ENCODE measurements around the gene CCNT2. TPM values are rescaled to one million over a fixed set of nuclear protein-coding genes. Genes with fewer than 3 reads are reported as not detected.

The CCNT2 gene
- total RNA-seq, 3 donors from 2014 or later (not counting 1 experiment from before 2014, with no cell fraction given): 86.9 to 93.1 (median 87.8) TPM

DNA sequence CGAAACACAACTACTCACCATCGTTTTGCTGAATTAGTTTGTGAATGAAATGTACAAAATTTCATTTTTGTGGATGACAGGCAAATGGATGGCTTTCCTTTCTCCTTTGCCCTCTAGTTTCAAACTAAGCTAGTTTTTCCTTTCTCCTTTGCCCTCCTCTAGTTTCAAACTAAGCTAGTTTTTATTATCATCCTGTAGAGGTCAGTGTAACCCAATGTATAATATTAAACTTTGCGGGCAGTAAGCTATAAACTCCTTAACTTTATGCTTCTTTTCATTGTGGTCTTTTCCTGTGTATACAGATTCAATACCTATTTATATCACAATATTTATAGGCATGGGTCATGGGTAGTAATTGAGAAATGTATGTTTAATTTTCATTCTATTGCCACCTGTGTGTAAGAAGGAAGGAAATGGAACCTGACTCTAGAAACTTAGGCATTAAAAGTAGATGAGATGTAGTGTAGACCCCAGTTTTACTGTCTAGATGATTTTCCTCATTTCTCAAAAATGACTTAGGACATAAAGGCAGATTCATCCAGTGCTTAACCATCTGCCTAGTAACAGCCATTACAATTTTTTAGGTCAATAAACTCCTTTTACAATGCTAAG, 70.5 kb downstream of the CCNT2 start:
- WGBS (ENCODE audit: insufficient coverage): 0% methylated on average over 1 of the region's 3 CpGs
- Histone ChIP-seq H3K27ac (ENCODE audit: low read length) (no peak overlapping the region), H3K4me3 (ENCODE audit: low read length) (no peak overlapping the region), H3K36me3 (ENCODE audit: control insufficient read depth, insufficient read depth, low read length) (no peaks in the 10 kb centered on the region), H3K4me1 (ENCODE audit: control insufficient read depth, insufficient read depth, low read length) (no peaks in the 10 kb centered on the region), H3K9me3 (ENCODE audit: control insufficient read depth, insufficient read depth, low read length) (no peaks in the 10 kb centered on the region), H3K27me3 (ENCODE audit: control insufficient read depth, insufficient read depth, low read length) (no peaks in the 10 kb centered on the region)
- TF ChIP-seq, protein P1, sequence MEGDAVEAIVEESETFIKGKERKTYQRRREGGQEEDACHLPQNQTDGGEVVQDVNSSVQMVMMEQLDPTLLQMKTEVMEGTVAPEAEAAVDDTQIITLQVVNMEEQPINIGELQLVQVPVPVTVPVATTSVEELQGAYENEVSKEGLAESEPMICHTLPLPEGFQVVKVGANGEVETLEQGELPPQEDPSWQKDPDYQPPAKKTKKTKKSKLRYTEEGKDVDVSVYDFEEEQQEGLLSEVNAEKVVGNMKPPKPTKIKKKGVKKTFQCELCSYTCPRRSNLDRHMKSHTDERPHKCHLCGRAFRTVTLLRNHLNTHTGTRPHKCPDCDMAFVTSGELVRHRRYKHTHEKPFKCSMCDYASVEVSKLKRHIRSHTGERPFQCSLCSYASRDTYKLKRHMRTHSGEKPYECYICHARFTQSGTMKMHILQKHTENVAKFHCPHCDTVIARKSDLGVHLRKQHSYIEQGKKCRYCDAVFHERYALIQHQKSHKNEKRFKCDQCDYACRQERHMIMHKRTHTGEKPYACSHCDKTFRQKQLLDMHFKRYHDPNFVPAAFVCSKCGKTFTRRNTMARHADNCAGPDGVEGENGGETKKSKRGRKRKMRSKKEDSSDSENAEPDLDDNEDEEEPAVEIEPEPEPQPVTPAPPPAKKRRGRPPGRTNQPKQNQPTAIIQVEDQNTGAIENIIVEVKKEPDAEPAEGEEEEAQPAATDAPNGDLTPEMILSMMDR (IDR thresholded peaks at IDR 0.05): peak; percentile 66
- Mint-ChIP-seq H3K4me1 (no peaks in the 10 kb centered on the region), H3K4me3 (no peak overlapping the region), H3K27me3 (ENCODE audit: low read depth in 2 of 2) (peaks cover 10 to 18% of the 10 kb centered on the region in 2 donors), H3K36me3 (no peaks in the 10 kb centered on the region), H3K9me3 (peaks cover under 1 to 3% of the 10 kb centered on the region in 2 donors), H3K27ac (no peak overlapping the region)
- peak in 1 of 3 donors; percentile 61 for ATAC-seq
- peak in 1 of 2 donors; percentile 54 for DNase-seq
- intact Hi-C loops (cut with micrococcal nuclease): loop anchor here (1.0 kb wide), 2 partner anchors 721 to 808 kb away; no protein-coding TSS in a partner anchor

DNA sequence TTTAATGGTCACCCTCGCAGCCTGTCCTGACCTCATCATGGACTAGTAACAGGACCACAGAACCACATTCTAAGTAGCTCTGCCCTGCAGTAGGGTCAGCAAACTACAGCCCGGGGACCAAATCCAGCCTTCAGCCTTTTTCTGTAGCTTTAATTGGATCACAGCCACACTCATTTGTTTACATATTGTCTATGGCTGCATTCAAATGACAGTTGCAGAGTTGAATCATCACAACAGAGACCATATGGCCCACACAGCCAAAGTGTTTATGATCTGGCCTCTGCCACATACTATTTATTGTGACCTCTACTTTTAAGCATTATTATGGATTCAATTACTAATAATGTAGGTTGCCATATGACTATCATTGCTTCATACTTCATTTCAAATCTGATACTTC, 80.9 kb downstream of the CCNT2 start:
- TF ChIP-seq, protein P1 (IDR thresholded peaks at IDR 0.05): no peak
- no peak overlapping the region for H3K4me3 Mint-ChIP-seq
- Histone ChIP-seq H3K27ac (ENCODE audit: low read length) (no peak overlapping the region), H3K4me1 (ENCODE audit: control insufficient read depth, insufficient read depth, low read length) (peaks cover 5% of the 10 kb centered on the region), H3K27me3 (ENCODE audit: control insufficient read depth, insufficient read depth, low read length) (peaks cover under 1% of the 10 kb centered on the region), H3K36me3 (ENCODE audit: control insufficient read depth, insufficient read depth, low read length) (no peaks in the 10 kb centered on the region), H3K4me3 (ENCODE audit: low read length) (no peak overlapping the region), H3K9me3 (ENCODE audit: control insufficient read depth, insufficient read depth, low read length) (no peaks in the 10 kb centered on the region)
- DNase-seq (no peak), ATAC-seq (no peak)
- H3K36me3 Mint-ChIP-seq: no peaks in the 10 kb centered on the region
- WGBS (ENCODE audit: insufficient coverage): 89% methylated on average over 2 of the region's 2 CpGs
- peaks cover 5% of the 10 kb centered on the region in 2 donors for H3K4me1 Mint-ChIP-seq
- intact Hi-C loops (cut with micrococcal nuclease): no loop called here
- no peaks in the 10 kb centered on the region for H3K9me3 Mint-ChIP-seq
- peaks cover 4 to 6% of the 10 kb centered on the region in 2 donors for H3K27me3 Mint-ChIP-seq (ENCODE audit: low read depth in 2 of 2)
- no peak overlapping the region for H3K27ac Mint-ChIP-seq

DNA sequence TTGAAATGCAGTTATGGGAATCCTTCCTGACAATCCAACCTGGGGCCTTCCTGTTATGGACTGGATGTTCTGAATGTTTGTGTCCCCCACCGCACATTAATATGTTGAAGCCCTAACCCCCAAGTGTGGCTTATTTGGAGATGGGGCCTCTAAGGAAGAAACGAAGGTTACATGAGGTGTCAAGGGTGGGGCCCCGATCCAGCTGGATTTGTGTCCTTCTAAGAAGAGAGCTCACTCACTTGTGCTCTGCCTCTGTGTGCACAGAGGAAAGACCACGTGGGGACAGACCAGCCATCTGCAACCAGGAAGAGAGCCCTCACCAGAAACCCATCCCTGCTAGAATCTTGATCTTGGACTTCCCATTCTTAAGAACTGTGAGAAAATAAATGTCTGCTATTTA, 84.2 kb downstream of the CCNT2 start:
- intact Hi-C loops (cut with micrococcal nuclease): loop anchor here (10.0 kb wide), 1 partner anchor 592 kb away; no protein-coding TSS in a partner anchor
- Mint-ChIP-seq H3K27ac (no peak overlapping the region), H3K9me3 (no peaks in the 10 kb centered on the region), H3K27me3 (ENCODE audit: low read depth in 2 of 2) (peaks cover 18 to 35% of the 10 kb centered on the region in 2 donors), H3K36me3 (no peaks in the 10 kb centered on the region), H3K4me1 (peaks cover 5 to 8% of the 10 kb centered on the region in 2 donors), H3K4me3 (no peak overlapping the region)
- no peaks in the 10 kb centered on the region for H3K9me3 ChIP-seq (ENCODE audit: control insufficient read depth, insufficient read depth, low read length)
- DNase-seq (no peak), ATAC-seq (no peak)
- TF ChIP-seq, protein P1 (IDR thresholded peaks at IDR 0.05): no peak
- peaks cover 5% of the 10 kb centered on the region for H3K4me1 ChIP-seq (ENCODE audit: control insufficient read depth, insufficient read depth, low read length)
- no peaks in the 10 kb centered on the region for H3K36me3 ChIP-seq (ENCODE audit: control insufficient read depth, insufficient read depth, low read length)
- H3K27me3 ChIP-seq (ENCODE audit: control insufficient read depth, insufficient read depth, low read length): peaks cover 3% of the 10 kb centered on the region
- 85% methylated on average over 4 of the region's 4 CpGs for WGBS (ENCODE audit: insufficient coverage)
- H3K4me3 ChIP-seq (ENCODE audit: low read length): no peak overlapping the region
- H3K27ac ChIP-seq (ENCODE audit: low read length): no peak overlapping the region
